H1 (cell line): ENCODE results near the gene KIAA0586. TPM values are rescaled to one million over a fixed set of nuclear protein-coding genes. Genes with fewer than 3 reads are reported as not detected.

Source experiments
- CREB1 ChIP-seq: IDR thresholded peaks from 2 replicates; pipeline ENCODE4 v1.6.1; 2012; ENCODE audit warnings: inconsistent platforms
- HDAC2 ChIP-seq, 2 experiments: fragments of 300-600 bp in 1 of 2; sonication (generic) in 1 of 2; IDR thresholded peaks; 2 replicates each; pipeline ENCODE4 v1.6.1; 2011 to 2012; ENCODE audit warnings: low read depth in 2 of 2, low read length in 2 of 2, mild to moderate bottlenecking in 2 of 2, moderate library complexity in 2 of 2, borderline replicate concordance in 1 of 2, inconsistent platforms in 1 of 2
- HDAC6 ChIP-seq: IDR thresholded peaks from one replicate; pipeline ENCODE4 v1.7.1; 2012; ENCODE audit warnings: low read depth, mild to moderate bottlenecking, inconsistent platforms, low read length, moderate library complexity
- polyA plus RNA-seq, 7 experiments: library from polyadenylated mRNA; depleted of rRNA in 3 of 7; stranded (reverse) in 5 of 7; unstranded in 2 of 7; fragments of >200 nt in 5 of 7; fragments of 200-250 nt in 2 of 7; gene quantifications; 1 replicate in 5 of 7; 2 replicates in 1 of 7; 4 replicates in 1 of 7; pipeline versions ENCODE4 v1.2.1 to v1.2.3, GENCODE V29; 2011 to 2013; ENCODE audit warnings: missing spikeins in 2 of 7, mixed read lengths in 2 of 7
- total RNA-seq: library from RNA; stranded (reverse); fragmentation: NEBNext Ultra II Directional; extraction: Animal tissue kit (Norgen Biotek cat#: 25700); gene quantifications from 2 replicates; pipeline ENCODE4 v1.2.1, GENCODE V29; 2021
- TF ChIP-seq, protein P1 (sequence below), 3 experiments: IDR thresholded peaks; 1 replicate in 2 of 3; 2 replicates in 1 of 3; pipeline versions ENCODE4 v1.5.1 to v1.6.1; 2011; ENCODE audit warnings: low read length in 3 of 3, mild to moderate bottlenecking in 3 of 3, inconsistent platforms in 2 of 3, low read depth in 1 of 3, moderate library complexity in 1 of 3; ENCODE audit not compliant: insufficient read depth in 1 of 3; ENCODE audit errors: control extremely low read depth in 1 of 3

Gene KIAA0586
- total and polyA plus RNA-seq, 2 of the 8 experiments (the other 6 are each of a cell fraction or from before 2014, with no cell fraction given), result 7.2 to 24.8 TPM

DNA sequence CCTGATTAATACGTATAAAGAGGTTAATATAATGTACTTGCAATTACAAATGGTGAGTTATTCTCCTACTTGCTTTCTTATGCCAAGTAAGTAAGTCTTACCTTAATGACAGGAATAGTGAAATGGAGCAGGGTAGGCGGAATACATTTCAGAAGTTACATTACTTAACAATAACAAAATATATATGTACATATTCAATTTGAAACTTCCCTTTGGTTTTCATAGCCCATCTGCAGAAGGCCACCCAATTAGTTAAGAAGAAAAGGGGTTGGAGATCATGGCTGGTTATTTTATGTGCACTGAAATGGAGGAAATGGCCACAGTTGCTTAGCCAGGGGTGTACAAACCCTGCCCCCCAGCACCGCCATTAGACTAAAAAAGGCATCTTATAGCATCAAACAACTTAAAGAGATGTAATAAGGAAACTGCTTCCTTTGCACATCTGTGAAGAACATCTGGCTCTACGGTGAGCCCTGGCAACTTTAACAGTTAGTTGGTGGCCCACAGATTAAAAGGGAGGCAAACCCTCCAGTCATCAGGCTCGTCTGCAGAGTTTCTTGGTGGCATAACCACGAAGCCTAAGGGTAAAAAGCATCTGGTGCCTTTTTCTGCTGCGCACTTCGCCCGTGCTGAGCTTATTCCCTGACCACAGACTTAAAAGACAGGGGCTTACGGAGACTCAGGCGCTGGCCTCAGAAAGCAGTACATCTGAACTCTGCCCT is 171.4 kb downstream of the KIAA0586 start (continued):
- TF ChIP-seq, protein P1, sequence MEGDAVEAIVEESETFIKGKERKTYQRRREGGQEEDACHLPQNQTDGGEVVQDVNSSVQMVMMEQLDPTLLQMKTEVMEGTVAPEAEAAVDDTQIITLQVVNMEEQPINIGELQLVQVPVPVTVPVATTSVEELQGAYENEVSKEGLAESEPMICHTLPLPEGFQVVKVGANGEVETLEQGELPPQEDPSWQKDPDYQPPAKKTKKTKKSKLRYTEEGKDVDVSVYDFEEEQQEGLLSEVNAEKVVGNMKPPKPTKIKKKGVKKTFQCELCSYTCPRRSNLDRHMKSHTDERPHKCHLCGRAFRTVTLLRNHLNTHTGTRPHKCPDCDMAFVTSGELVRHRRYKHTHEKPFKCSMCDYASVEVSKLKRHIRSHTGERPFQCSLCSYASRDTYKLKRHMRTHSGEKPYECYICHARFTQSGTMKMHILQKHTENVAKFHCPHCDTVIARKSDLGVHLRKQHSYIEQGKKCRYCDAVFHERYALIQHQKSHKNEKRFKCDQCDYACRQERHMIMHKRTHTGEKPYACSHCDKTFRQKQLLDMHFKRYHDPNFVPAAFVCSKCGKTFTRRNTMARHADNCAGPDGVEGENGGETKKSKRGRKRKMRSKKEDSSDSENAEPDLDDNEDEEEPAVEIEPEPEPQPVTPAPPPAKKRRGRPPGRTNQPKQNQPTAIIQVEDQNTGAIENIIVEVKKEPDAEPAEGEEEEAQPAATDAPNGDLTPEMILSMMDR (IDR thresholded peaks at IDR 0.05; ENCODE audit: control extremely low read depth in 1 of 3, insufficient read depth in 1 of 3, low read depth in 1 of 3, low read length in 3 of 3), result no peak
- TF ChIP-seq CREB1 (no peak), HDAC6 (no peak), HDAC2 (IDR thresholded peaks at IDR 0.05; ENCODE audit: borderline replicate concordance in 1 of 2, low read depth in 2 of 2, low read length in 2 of 2) (no peak)
- TF ChIP-seq, all 59 proteins: peak for 0
